22Rv1 (cell line): ENCODE results near the gene CACNA1E.

Experiments
- H3K27ac ChIP-seq: fragments of 450-650 bp; 2 replicates; pipeline ENCODE4 v1.5.1; 2017
- ZFX ChIP-seq: fragments of 450-650 bp; IDR thresholded peaks from 2 replicates; pipeline ENCODE4 v1.6.1; 2017; ENCODE audit warnings: antibody characterized with exemption, borderline replicate concordance
- TF ChIP-seq, protein P1 (sequence below): fragments of 450-650 bp; IDR thresholded peaks from 2 replicates; pipeline ENCODE4 v1.5.1; 2017; ENCODE audit warnings: mild to moderate bottlenecking

Gene CACNA1E

DNA sequence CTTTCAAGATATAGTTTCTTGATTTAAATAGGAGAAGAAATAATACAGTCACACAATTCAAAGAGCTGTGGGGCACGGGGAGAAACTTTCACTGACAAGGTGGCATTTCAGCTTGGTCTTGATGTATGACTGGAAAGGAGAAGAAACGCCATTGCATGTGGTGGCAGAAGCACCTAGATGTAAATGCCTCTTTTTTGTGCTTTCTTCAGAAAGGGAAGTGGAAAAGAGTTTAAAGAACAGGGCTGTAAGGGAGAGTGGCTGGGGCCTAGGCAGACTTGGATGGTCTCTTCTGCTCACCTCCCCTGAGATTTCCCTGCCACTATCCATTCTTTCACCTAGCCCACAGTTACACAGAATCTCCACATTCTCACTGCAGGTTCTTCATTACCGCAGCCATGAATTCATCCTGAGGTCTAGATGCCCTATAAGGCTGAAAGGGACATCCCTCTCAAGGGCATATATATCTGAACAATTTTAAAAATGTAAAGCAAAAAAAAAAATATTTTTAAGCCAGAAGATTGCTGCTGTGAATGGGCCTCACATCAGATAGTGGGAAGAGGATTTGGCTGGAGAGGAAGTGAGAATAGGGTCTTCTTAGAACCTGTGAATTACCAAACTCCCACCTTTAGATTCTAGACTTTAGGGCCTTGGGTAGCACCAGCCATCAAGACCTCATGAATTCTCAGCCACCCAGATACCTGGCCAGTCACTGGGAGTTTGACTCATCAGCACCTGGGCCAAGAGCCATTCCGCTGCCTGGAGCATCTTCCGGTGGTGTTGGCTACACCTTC lies 23.4 kb downstream of the CACNA1E start:
- H3K27ac ChIP-seq: no peak overlapping the region
- TF ChIP-seq, protein P1, sequence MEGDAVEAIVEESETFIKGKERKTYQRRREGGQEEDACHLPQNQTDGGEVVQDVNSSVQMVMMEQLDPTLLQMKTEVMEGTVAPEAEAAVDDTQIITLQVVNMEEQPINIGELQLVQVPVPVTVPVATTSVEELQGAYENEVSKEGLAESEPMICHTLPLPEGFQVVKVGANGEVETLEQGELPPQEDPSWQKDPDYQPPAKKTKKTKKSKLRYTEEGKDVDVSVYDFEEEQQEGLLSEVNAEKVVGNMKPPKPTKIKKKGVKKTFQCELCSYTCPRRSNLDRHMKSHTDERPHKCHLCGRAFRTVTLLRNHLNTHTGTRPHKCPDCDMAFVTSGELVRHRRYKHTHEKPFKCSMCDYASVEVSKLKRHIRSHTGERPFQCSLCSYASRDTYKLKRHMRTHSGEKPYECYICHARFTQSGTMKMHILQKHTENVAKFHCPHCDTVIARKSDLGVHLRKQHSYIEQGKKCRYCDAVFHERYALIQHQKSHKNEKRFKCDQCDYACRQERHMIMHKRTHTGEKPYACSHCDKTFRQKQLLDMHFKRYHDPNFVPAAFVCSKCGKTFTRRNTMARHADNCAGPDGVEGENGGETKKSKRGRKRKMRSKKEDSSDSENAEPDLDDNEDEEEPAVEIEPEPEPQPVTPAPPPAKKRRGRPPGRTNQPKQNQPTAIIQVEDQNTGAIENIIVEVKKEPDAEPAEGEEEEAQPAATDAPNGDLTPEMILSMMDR: no peak
- no peak for TF ChIP-seq ZFX

DNA sequence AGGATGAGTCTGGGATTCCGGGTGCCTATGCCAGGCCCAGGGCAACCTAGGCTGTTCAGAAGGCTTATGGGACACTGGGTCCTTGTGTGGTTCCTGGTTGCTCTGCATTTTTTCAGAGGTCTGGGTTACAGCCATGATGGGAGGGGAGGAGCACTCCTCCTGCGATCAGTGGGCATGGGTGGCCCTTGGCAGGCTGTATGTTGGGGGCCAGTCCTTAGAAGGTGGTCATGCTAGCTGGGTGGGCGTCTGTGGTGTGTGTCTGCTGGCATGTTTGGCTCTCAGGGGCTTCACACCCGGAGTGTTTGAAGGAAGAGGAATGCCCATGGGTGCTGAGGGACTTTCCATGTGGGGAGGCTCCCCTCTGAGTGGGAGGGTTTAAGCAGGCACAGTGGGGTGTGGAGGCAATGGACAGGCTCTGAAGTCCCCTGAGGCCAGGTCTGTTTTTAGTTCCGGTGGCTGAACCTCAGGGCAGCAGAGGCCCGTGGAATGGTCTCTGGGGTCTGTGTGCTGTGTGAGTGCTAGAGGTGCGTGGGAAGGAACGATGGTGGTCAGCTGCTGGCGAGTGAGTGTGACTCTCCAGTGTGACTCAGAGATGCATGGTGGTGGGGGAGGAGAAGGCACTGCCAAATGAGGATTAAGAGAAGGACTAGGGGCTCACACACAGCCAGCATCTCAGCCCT lies 25.3 kb downstream of the CACNA1E start:
- TF ChIP-seq ZFX: no peak
- TF ChIP-seq, protein P1: no peak
- no peak overlapping the region for H3K27ac ChIP-seq

DNA sequence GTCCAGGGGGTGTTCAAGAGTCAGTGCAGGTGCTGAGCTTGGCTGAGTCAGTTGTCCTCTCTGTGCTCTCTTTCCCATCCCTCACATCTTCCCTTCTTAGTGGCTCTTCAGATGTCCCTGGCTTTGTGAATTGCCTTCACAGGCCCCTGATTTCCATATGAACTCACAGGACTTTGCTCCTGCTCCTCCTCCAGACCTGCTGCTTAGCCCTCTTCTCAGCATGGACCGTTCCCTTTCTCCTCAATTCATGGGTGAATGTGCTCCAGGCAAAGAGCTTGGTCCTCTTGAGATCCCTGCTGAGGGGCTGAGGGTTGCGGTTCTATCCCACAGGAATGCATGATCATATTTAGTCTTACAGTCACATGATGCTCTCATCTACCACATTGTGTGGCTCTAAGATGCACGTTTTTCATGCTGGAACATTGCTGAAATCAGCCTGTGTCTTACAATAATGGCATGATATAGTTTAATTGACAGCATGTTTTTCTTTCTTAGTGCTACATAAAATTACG lies 30.5 kb downstream of the CACNA1E start:
- no peak for TF ChIP-seq ZFX
- TF ChIP-seq, protein P1: no peak

DNA sequence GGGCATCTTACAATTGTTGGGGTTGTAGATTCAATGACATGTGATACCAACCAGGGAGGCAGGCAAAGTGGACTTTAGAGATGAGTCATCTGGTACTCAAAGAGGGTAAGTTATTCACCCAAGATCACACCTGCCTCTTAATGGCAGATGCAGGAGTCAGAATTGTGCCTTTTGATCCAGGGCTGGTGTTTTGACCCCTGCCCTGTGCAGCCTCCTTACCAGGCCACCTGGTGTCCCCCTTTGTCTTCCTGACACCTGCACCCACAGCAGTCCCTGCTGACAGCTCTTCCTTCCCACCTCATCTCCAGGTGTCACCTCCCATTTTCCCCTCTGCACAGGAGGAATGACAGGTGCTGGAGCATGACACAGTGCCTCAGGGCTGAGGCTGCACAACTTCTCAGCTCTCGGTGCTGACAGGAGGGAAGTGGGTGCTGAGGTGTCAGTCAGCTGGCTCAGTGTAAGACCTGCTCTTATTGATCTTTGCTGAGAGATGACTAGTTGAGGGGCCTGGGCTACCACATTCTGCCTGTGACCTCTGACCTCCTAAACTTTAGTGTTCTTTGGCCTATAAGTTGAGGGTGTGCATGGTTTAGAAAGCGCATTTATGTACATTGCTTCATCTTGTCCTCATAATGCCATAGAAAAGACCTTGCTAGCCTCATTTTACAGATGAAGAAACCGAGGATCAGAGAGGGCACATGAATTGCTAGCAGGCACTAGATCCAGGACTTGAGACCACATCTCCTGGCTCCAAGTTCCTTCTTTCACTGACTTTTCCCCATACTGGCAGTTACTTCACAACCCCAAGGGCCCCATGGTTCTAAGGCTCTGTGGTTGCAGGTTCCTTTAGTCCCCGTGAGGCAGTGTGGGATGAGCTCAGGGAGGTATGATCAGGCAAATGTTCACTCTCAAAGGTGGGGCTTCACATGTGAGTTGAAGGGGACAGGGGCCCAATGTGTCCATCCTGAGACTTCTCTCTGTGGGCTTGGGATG lies 31.3 kb downstream of the CACNA1E start:
- no peak overlapping the region for H3K27ac ChIP-seq

More for the DNA sequence above, 30.5 kb downstream of the CACNA1E start:
- H3K27ac ChIP-seq: no peak overlapping the region

DNA sequence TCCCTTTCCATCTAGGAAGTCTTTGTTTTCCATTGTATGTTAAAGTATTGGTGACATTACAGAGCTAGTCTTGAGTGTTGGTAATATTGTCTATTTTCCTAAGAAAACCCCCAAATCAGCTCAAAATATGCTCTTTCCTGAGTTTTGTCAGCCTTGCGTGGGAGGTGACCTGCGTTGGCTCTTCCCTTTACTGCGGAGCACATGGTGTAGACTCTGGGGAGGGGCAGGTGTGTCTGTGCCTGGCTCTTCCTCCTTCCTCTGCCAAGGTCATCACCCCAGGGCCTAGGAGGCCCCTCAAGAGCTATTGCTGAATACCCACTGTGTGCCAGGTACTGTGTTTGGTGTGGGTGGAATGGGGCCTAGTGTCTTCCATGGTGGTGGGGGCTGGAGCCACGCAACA lies 33.4 kb downstream of the CACNA1E start:
- H3K27ac ChIP-seq: no peak overlapping the region
- TF ChIP-seq, protein P1: no peak
- TF ChIP-seq ZFX: no peak

More for the DNA sequence above, 31.3 kb downstream of the CACNA1E start:
- TF ChIP-seq ZFX: no peak
- TF ChIP-seq, protein P1: no peak

DNA sequence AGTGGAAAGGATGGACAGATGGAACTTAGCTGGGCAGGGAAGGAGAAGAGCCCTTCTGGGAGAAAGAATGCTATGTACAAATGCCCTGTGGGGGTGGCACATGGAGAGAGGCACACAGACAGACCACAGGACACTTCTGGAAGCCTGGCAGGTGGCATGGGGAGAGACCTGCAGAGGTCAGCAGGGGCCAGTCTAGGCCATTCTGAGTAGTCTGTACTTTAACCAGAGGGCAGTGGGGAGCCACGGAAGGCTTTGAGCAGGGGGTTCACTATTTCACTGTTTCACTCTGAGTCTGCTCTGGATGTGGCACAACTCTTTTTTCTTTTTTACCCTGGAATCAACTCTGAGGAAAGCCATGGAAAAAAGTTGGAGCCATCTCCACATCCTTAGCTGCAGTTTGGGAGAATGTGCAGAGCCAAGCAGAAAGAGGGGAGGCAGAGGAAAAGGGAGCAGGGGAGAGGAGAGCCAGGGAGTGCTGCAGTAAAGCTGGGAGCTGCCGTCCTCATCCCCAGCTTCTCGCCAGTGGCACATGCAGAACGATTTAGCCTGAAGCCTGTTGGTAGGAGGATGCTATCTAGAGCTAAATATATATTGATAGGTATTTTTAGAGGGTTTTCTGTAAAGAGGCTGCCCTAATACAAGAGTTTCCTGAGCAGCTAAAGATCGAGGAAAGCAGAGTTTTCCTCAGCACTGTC lies 34.0 kb downstream of the CACNA1E start:
- TF ChIP-seq ZFX: no peak
- TF ChIP-seq, protein P1: no peak
- no peak overlapping the region for H3K27ac ChIP-seq
